ENCODE data around the gene ITGA11.

Gene ITGA11

DNA sequence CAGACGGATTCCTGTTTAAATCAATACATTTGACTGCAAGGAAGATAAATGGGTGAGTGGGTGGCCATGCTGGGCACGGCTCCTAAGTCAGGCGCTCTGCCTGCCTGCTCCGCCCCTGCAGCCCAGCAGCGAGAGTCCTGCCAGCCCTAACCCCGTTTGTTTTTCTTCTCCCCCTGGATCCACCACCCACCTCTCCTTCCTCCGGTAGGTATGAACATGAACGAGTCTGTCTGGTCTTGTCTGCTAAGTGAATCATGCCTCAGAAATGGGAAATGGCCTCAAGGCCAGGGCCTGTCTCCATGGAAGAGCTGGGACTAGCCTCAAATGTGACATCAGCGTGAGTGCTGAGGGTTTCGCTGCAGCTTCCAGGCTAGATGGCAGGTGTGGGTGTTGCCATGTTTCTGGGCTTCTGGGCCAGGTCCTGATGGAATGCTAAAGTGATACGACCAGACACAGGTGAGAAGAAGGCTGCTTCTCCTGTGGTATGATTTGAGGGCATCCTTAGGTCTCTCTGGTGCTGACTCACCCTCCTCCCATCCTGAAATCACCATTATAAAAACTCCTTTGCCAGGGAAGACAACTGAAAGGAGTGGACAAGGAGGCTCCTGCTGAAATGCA, 160.0 kb downstream of the ITGA11 start:
- no peaks in the 10 kb centered on the region for H4K20me1 ChIP-seq (ENCODE audit: insufficient read depth, low read length)
- H3K9me2 ChIP-seq (ENCODE audit: low read depth, low read length) = no peaks in the 10 kb centered on the region
- H3K4me3 ChIP-seq (ENCODE audit: low read depth, low read length, poor library complexity, severe bottlenecking) = no peak overlapping the region
- H3F3A ChIP-seq (ENCODE audit: insufficient read depth, low read length) = no peaks in the 10 kb centered on the region
- no peaks in the 10 kb centered on the region for H3K79me2 ChIP-seq (ENCODE audit: insufficient read depth, low read length)
- H3K4me2 ChIP-seq (ENCODE audit: low read length) = no peak overlapping the region
- no peak for TF ChIP-seq EZH2 (IDR thresholded peaks at IDR 0.05; ENCODE audit: borderline replicate concordance, low read length)
- TF ChIP-seq, protein P1, sequence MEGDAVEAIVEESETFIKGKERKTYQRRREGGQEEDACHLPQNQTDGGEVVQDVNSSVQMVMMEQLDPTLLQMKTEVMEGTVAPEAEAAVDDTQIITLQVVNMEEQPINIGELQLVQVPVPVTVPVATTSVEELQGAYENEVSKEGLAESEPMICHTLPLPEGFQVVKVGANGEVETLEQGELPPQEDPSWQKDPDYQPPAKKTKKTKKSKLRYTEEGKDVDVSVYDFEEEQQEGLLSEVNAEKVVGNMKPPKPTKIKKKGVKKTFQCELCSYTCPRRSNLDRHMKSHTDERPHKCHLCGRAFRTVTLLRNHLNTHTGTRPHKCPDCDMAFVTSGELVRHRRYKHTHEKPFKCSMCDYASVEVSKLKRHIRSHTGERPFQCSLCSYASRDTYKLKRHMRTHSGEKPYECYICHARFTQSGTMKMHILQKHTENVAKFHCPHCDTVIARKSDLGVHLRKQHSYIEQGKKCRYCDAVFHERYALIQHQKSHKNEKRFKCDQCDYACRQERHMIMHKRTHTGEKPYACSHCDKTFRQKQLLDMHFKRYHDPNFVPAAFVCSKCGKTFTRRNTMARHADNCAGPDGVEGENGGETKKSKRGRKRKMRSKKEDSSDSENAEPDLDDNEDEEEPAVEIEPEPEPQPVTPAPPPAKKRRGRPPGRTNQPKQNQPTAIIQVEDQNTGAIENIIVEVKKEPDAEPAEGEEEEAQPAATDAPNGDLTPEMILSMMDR (IDR thresholded peaks at IDR 0.05; ENCODE audit: low read length) = no peak
- no peak overlapping the region for H3K9ac ChIP-seq (ENCODE audit: low read length)
- H3K9me3 ChIP-seq (ENCODE audit: low read length) = no peaks in the 10 kb centered on the region
- H3K27me3 ChIP-seq (ENCODE audit: insufficient read depth, low read length) = no peaks in the 10 kb centered on the region
- H3K36me3 ChIP-seq (ENCODE audit: insufficient read depth, low read length) = no peaks in the 10 kb centered on the region
- H3K4me1 ChIP-seq (ENCODE audit: insufficient read depth, low read length, severe bottlenecking) = peaks cover 3% of the 10 kb centered on the region
- no peak overlapping the region for H2AFZ ChIP-seq (ENCODE audit: low read length)
- no peak overlapping the region for H3K27ac ChIP-seq (ENCODE audit: low read depth, low read length, poor library complexity, severe bottlenecking)

DNA sequence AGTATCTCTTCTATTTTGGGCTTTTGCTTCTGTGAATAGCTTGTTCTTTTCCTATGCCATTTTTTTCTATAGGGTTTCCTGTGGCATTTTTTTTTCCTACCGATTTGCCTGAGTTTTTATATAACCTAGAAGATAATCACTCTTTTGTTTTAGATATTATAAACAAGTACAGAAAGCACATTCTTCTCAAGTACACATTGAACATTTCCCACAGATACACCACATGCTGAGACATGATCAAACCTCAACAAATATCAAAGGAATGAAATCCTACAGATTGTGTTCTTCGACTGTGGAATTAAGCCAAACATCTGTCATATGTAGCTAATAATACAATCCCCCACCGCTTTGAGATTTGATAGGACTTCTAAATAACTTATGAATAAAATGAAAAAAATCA, 163.6 kb downstream of the ITGA11 start:
- H3K4me2 ChIP-seq (ENCODE audit: low read length) = no peak overlapping the region
- no peaks in the 10 kb centered on the region for H3K79me2 ChIP-seq (ENCODE audit: insufficient read depth, low read length)
- H4K20me1 ChIP-seq (ENCODE audit: insufficient read depth, low read length) = no peaks in the 10 kb centered on the region
- H3K27ac ChIP-seq (ENCODE audit: low read depth, low read length, poor library complexity, severe bottlenecking) = no peak overlapping the region
- no peaks in the 10 kb centered on the region for H3F3A ChIP-seq (ENCODE audit: insufficient read depth, low read length)
- no peaks in the 10 kb centered on the region for H3K4me1 ChIP-seq (ENCODE audit: insufficient read depth, low read length, severe bottlenecking)
- H2AFZ ChIP-seq (ENCODE audit: low read length) = no peak overlapping the region
- no peak overlapping the region for H3K9ac ChIP-seq (ENCODE audit: low read length)
- H3K36me3 ChIP-seq (ENCODE audit: insufficient read depth, low read length) = no peaks in the 10 kb centered on the region
- no peaks in the 10 kb centered on the region for H3K9me3 ChIP-seq (ENCODE audit: low read length)
- TF ChIP-seq EZH2 (IDR thresholded peaks at IDR 0.05; ENCODE audit: borderline replicate concordance, low read length) = no peak
- TF ChIP-seq, protein P1 (IDR thresholded peaks at IDR 0.05; ENCODE audit: low read length) = no peak
- no peaks in the 10 kb centered on the region for H3K27me3 ChIP-seq (ENCODE audit: insufficient read depth, low read length)
- H3K9me2 ChIP-seq (ENCODE audit: low read depth, low read length) = no peaks in the 10 kb centered on the region
- no peak overlapping the region for H3K4me3 ChIP-seq (ENCODE audit: low read depth, low read length, poor library complexity, severe bottlenecking)

DNA sequence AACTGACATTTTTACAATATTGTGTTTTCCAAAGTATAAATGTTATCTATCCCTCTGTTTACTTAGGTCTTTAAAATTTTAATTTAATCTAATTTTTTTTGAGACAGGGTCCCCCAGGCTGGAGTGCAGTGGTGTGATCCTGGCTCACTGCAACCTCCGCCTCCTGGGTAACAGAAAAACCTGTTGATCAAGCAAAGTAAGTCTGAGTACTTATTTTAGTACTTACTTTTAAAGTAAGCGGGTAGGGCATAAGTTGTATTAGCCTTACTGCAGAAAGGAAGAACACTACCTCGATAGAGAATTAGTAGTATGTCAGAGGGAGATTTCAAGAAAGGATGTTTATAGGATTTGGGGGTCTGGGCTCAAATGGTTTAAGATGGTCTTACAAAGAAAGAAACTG, 166.3 kb downstream of the ITGA11 start:
- no peaks in the 10 kb centered on the region for H3K4me1 ChIP-seq (ENCODE audit: insufficient read depth, low read length, severe bottlenecking)
- no peaks in the 10 kb centered on the region for H4K20me1 ChIP-seq (ENCODE audit: insufficient read depth, low read length)
- H3K4me2 ChIP-seq (ENCODE audit: low read length) = no peak overlapping the region
- H3K79me2 ChIP-seq (ENCODE audit: insufficient read depth, low read length) = no peaks in the 10 kb centered on the region
- H3K27ac ChIP-seq (ENCODE audit: low read depth, low read length, poor library complexity, severe bottlenecking) = no peak overlapping the region
- H2AFZ ChIP-seq (ENCODE audit: low read length) = no peak overlapping the region
- H3F3A ChIP-seq (ENCODE audit: insufficient read depth, low read length) = no peaks in the 10 kb centered on the region
- H3K9me2 ChIP-seq (ENCODE audit: low read depth, low read length) = no peaks in the 10 kb centered on the region
- no peaks in the 10 kb centered on the region for H3K36me3 ChIP-seq (ENCODE audit: insufficient read depth, low read length)
- H3K9ac ChIP-seq (ENCODE audit: low read length) = no peak overlapping the region
- TF ChIP-seq, protein P1 (IDR thresholded peaks at IDR 0.05; ENCODE audit: low read length) = no peak
- TF ChIP-seq EZH2 (IDR thresholded peaks at IDR 0.05; ENCODE audit: borderline replicate concordance, low read length) = no peak
- H3K27me3 ChIP-seq (ENCODE audit: insufficient read depth, low read length) = peaks cover 3% of the 10 kb centered on the region; the same call in 1 of the 2 replicates
- H3K9me3 ChIP-seq (ENCODE audit: low read length) = no peaks in the 10 kb centered on the region
- no peak overlapping the region for H3K4me3 ChIP-seq (ENCODE audit: low read depth, low read length, poor library complexity, severe bottlenecking)

Measured in OCI-LY1 (cell line).